WERI-Rb-1 (cell line): Measurements from ENCODE around the gene TRIO.

Source experiments
- DNase-seq: peaks from one replicate; pipeline ENCODE4 v3.0.0-alpha.2; 2020
- H3K27ac ChIP-seq: fragments of 250-450 bp; sonication (Bioruptor Pico); 2 replicates; pipeline ENCODE4 v1.5.1; 2020; ENCODE audit warnings: mild to moderate bottlenecking, moderate library complexity
- H3K27me3 ChIP-seq: fragments of 250-450 bp; sonication (Bioruptor Pico); 2 replicates; pipeline ENCODE4 v1.5.1; 2021; ENCODE audit warnings: mild to moderate bottlenecking, low read depth, moderate library complexity; ENCODE audit not compliant: insufficient read depth, severe bottlenecking
- H3K36me3 ChIP-seq: fragments of 250-450 bp; sonication (Bioruptor Pico); 2 replicates; pipeline ENCODE4 v1.5.1; 2020; ENCODE audit warnings: mild to moderate bottlenecking, moderate library complexity
- H3K4me3 ChIP-seq: 2 replicates; pipeline ENCODE4 v1.5.1; 2011; ENCODE audit warnings: low read depth, mild to moderate bottlenecking, control low read depth, low read length
- H3K9me3 ChIP-seq: fragments of 250-450 bp; sonication (Bioruptor Pico); 2 replicates; pipeline ENCODE4 v1.5.1; 2021; ENCODE audit warnings: mild to moderate bottlenecking, moderate library complexity; ENCODE audit not compliant: severe bottlenecking
- CTCF ChIP-seq: IDR thresholded peaks from 2 replicates; pipeline ENCODE4 v1.5.1; 2011; ENCODE audit warnings: low read depth, mild to moderate bottlenecking, control low read depth, inconsistent platforms, low read length

TRIO gene

GRCh38 chr5:14512574-14512973, 369.4 kb downstream of the TRIO start:
- TF ChIP-seq CTCF: no peak
- Histone ChIP-seq H3K9me3 (no peaks in the 10 kb centered on the region), H3K4me3 (no peak overlapping the region), H3K27me3 (no peaks in the 10 kb centered on the region), H3K36me3 (no peaks in the 10 kb centered on the region; the same call in 1 of the 2 replicates), H3K27ac (no peak overlapping the region)
- DNase-seq: no peak

- no peak overlapping the region for H3K27ac ChIP-seq
- no peak for DNase-seq
- TF ChIP-seq CTCF: no peak
- H3K4me3 ChIP-seq: no peak overlapping the region
- no peaks in the 10 kb centered on the region; the same call in 1 of the 2 replicates for H3K36me3 ChIP-seq
- no peaks in the 10 kb centered on the region for H3K9me3 ChIP-seq
- H3K27me3 ChIP-seq: no peaks in the 10 kb centered on the region
Measured at GRCh38 chr5:14513266-14513665, 370.1 kb downstream of the TRIO start.

GRCh38 chr5:14516901-14517300, 373.8 kb downstream of the TRIO start:
- no peaks in the 10 kb centered on the region for H3K36me3 ChIP-seq
- DNase-seq: no peak
- no peak overlapping the region for H3K27ac ChIP-seq
- no peaks in the 10 kb centered on the region for H3K9me3 ChIP-seq
- TF ChIP-seq CTCF: no peak
- no peaks in the 10 kb centered on the region for H3K27me3 ChIP-seq
- no peak overlapping the region for H3K4me3 ChIP-seq

GRCh38 chr5:14518638-14519037, 375.5 kb downstream of the TRIO start:
- H3K9me3 ChIP-seq: no peaks in the 10 kb centered on the region
- H3K27me3 ChIP-seq: no peaks in the 10 kb centered on the region
- DNase-seq: no peak
- H3K4me3 ChIP-seq: no peak overlapping the region
- H3K36me3 ChIP-seq: no peaks in the 10 kb centered on the region
- TF ChIP-seq CTCF: no peak
- no peak overlapping the region for H3K27ac ChIP-seq

- DNase-seq: no peak
- Histone ChIP-seq H3K9me3 (no peaks in the 10 kb centered on the region), H3K36me3 (no peaks in the 10 kb centered on the region), H3K27me3 (no peaks in the 10 kb centered on the region), H3K4me3 (no peak overlapping the region), H3K27ac (no peak overlapping the region)
- no peak for TF ChIP-seq CTCF
Measured at GRCh38 chr5:14521748-14522147, 378.6 kb downstream of the TRIO start.

GRCh38 chr5:14522721-14523120, 379.6 kb downstream of the TRIO start:
- no peak overlapping the region for H3K27ac ChIP-seq
- no peak for TF ChIP-seq CTCF
- H3K9me3 ChIP-seq: no peaks in the 10 kb centered on the region
- no peaks in the 10 kb centered on the region for H3K36me3 ChIP-seq
- DNase-seq: no peak
- no peak overlapping the region for H3K4me3 ChIP-seq
- no peaks in the 10 kb centered on the region for H3K27me3 ChIP-seq
